Aorta (tissue), 5 donors: ENCODE data around the gene SPATA31C2. TPM values are rescaled to one million over a fixed set of nuclear protein-coding genes. Genes with fewer than 3 reads are reported as not detected.
"Not testable (repeated sequence)": the region's sequence is repeated elsewhere in the genome, so short reads cannot be mapped to it uniquely, and the experiment has no call there.

Experiments
- ATAC-seq: fragments of 200-7000 bp; cut with Tn5 transposase; one replicate; pipeline ENCODE4 v1.9.1; 2022; ENCODE audit warnings: moderate library complexity; ENCODE audit not compliant: low FRiP score
- DNase-seq, 2 donors: peaks; one replicate each; pipeline ENCODE4 v3.0.0-alpha.2; 2020
- H3K27ac ChIP-seq, 2 donors: one replicate each; pipeline ENCODE4 v1.5.1; 2013; ENCODE audit warnings: low read length in 2 of 2, mild to moderate bottlenecking in 2 of 2, moderate library complexity in 2 of 2, control low read depth in 1 of 2, inconsistent platforms in 1 of 2, low read depth in 1 of 2
- H3K27me3 ChIP-seq, 2 donors: one replicate each; pipeline ENCODE4 v1.6.1; 2013; ENCODE audit warnings: control low read depth in 1 of 2, low read length in 1 of 2, mild to moderate bottlenecking in 1 of 2, moderate library complexity in 1 of 2; ENCODE audit not compliant: insufficient read depth in 2 of 2, control insufficient read depth in 1 of 2
- H3K36me3 ChIP-seq, 2 donors: one replicate each; pipeline ENCODE4 v1.6.1; 2013; ENCODE audit warnings: control low read depth in 1 of 2, low read length in 1 of 2, mild to moderate bottlenecking in 1 of 2; ENCODE audit not compliant: insufficient read depth in 2 of 2, control insufficient read depth in 1 of 2
- H3K4me1 ChIP-seq, 2 donors: one replicate each; pipeline ENCODE4 v1.6.1; 2013; ENCODE audit warnings: low read length in 2 of 2, control low read depth in 1 of 2, mild to moderate bottlenecking in 1 of 2, moderate library complexity in 1 of 2; ENCODE audit not compliant: insufficient read depth in 2 of 2, control insufficient read depth in 1 of 2
- H3K4me3 ChIP-seq, 2 donors: one replicate each; pipeline ENCODE4 v1.5.1; 2013; ENCODE audit warnings: low read length in 2 of 2, control low read depth in 1 of 2, mild to moderate bottlenecking in 1 of 2
- H3K9me3 ChIP-seq: one replicate; pipeline ENCODE4 v1.6.1; 2013; ENCODE audit warnings: mild to moderate bottlenecking, low read length; ENCODE audit not compliant: control insufficient read depth
- WGBS, 2 donors: extraction: QIAGEN DNeasy Blood & Tissue Kit; methylation state at CpG; one replicate each; pipeline ENCODE4 v1.1.7; 2013; 5-methylcytosine and 5-hydroxymethylcytosine counted together
- intact Hi-C, 2 donors: fragments of 100-400 bp; cut with DNase I; formaldehyde crosslinking; loops; one replicate each; pipeline versions ENCODE4 v1.14.2 to v1.15.0; 2022
- polyA plus RNA-seq, 2 donors: library from polyadenylated mRNA; stranded (reverse); fragments of 200-250 nt; gene quantifications; one replicate each; pipeline ENCODE4 v1.2.3, GENCODE V29; 2013
- total RNA-seq, 2 donors: library from RNA; stranded (reverse); fragmentation: NEBNext Ultra II Directional; extraction: Animal tissue kit (Norgen Biotek cat#: 25700); gene quantifications; one replicate each; pipeline ENCODE4 v1.2.1, GENCODE V29; 2021
- donor health status: healthy with polysubstance abuse.
- donor health status: Bipolar disorder and iron deficiency.
- donor health status: DM: no; HTN: no; CAD: no.
- donor health status: DM: no; HTN: no; CAD: no.
- donor health status: DM: yes; HTN: yes; CAD: no.

SPATA31C2 gene
- total and polyA plus RNA-seq, 4 donors = not detected

GRCh38 chr9:88143957-88144625 is 5.8 kb upstream of the SPATA31C2 start:
- Histone ChIP-seq H3K4me1 (no peaks in the 10 kb centered on the region), H3K9me3 (no peaks in the 10 kb centered on the region), H3K27ac (no peak overlapping the region), H3K27me3 (no peaks in the 10 kb centered on the region), H3K4me3 (no peak overlapping the region), H3K36me3 (no peaks in the 10 kb centered on the region)
- DNase-seq (no peak), ATAC-seq (no peak)
- WGBS, 2 donors = 89 to 91% methylated on average over 6 of the region's 6 CpGs
- intact Hi-C loops = no loop called here

- H3K36me3 ChIP-seq = no peaks in the 10 kb centered on the region
- no peak overlapping the region for H3K27ac ChIP-seq
- no peaks in the 10 kb centered on the region for H3K27me3 ChIP-seq
- H3K4me1 ChIP-seq = no peaks in the 10 kb centered on the region
- ATAC-seq (no peak), DNase-seq (no peak)
- 82 to 86% methylated on average over 3 of the region's 3 CpGs for WGBS, 2 donors
- no peak overlapping the region for H3K4me3 ChIP-seq
- no peaks in the 10 kb centered on the region for H3K9me3 ChIP-seq
- intact Hi-C loops = no loop called here
Measured at GRCh38 chr9:88143179-88143578, 4.9 kb upstream of the SPATA31C2 start.

GRCh38 chr9:88133552-88133951 is 4.7 kb downstream of the SPATA31C2 start:
- intact Hi-C loops, H3K36me3 ChIP-seq, H3K27ac ChIP-seq, H3K9me3 ChIP-seq, H3K4me3 ChIP-seq, H3K27me3 ChIP-seq, H3K4me1 ChIP-seq, ATAC-seq: not testable (repeated sequence)
- 18 to 38% methylated on average over 11 to 12 of the region's 12 CpGs for WGBS, 2 donors
- DNase-seq = peak in 1 of 2 donors; percentile 41

- H3K9me3 ChIP-seq, H3K27ac ChIP-seq, ATAC-seq, DNase-seq, intact Hi-C loops, H3K27me3 ChIP-seq, H3K36me3 ChIP-seq, H3K4me3 ChIP-seq, H3K4me1 ChIP-seq: not testable (repeated sequence)
- 54 to 62% methylated on average over 7 to 9 of the region's 9 CpGs for WGBS, 2 donors
Measured at GRCh38 chr9:88129556-88129955, 8.7 kb downstream of the SPATA31C2 start.

GRCh38 chr9:88127700-88128300 is 10.5 kb downstream of the SPATA31C2 start:
- 93 to 95% methylated on average over 10 to 13 of the region's 13 CpGs for WGBS, 2 donors
- DNase-seq, intact Hi-C loops, H3K4me3 ChIP-seq, H3K9me3 ChIP-seq, H3K27ac ChIP-seq, H3K27me3 ChIP-seq, ATAC-seq, H3K36me3 ChIP-seq, H3K4me1 ChIP-seq: not testable (repeated sequence)

GRCh38 chr9:88123413-88123812 is 14.9 kb downstream of the SPATA31C2 start:
- H3K4me1 ChIP-seq, DNase-seq, intact Hi-C loops, H3K9me3 ChIP-seq, H3K36me3 ChIP-seq, H3K27me3 ChIP-seq, H3K27ac ChIP-seq, H3K4me3 ChIP-seq, ATAC-seq: not testable (repeated sequence)

GRCh38 chr9:88118121-88118520 is 20.2 kb downstream of the SPATA31C2 start:
- ATAC-seq, H3K27me3 ChIP-seq, H3K27ac ChIP-seq, H3K4me1 ChIP-seq, H3K36me3 ChIP-seq, DNase-seq, H3K9me3 ChIP-seq, intact Hi-C loops, H3K4me3 ChIP-seq: not testable (repeated sequence)
- WGBS, 2 donors = 80 to 84% methylated on average over 5 of the region's 5 CpGs

GRCh38 chr9:88114968-88115612 is 23.2 kb downstream of the SPATA31C2 start:
- intact Hi-C loops = not testable (repeated sequence)
- 91 to 92% methylated on average over 10 to 13 of the region's 13 CpGs for WGBS, 2 donors

More at GRCh38 chr9:88114968-88115612, 23.2 kb downstream of the SPATA31C2 start:
- H3K27ac ChIP-seq, DNase-seq, H3K36me3 ChIP-seq, H3K4me1 ChIP-seq, H3K4me3 ChIP-seq, H3K27me3 ChIP-seq, H3K9me3 ChIP-seq, ATAC-seq: not testable (repeated sequence)
